NB4 (cell line): ENCODE results near the gene MT1H.

Source experiments
- DNase-seq: peaks from one replicate; pipeline ENCODE4 v3.0.0; 2010; ENCODE audit warnings: low read depth
- H3K4me3 ChIP-seq: one replicate; pipeline ENCODE4 v1.5.1; 2011; ENCODE audit warnings: mild to moderate bottlenecking, low read depth, low read length, moderate library complexity
- MYC ChIP-seq: IDR thresholded peaks from 2 replicates; pipeline ENCODE4 v1.6.1; 2011; ENCODE audit warnings: low read depth, low read length
- POLR2A ChIP-seq: IDR thresholded peaks from 2 replicates; pipeline ENCODE4 v1.6.1; 2011; ENCODE audit warnings: mild to moderate bottlenecking; ENCODE audit not compliant: insufficient read length; ENCODE audit errors: extremely low read depth
- TF ChIP-seq, protein P1 (sequence below): IDR thresholded peaks from 2 replicates; pipeline ENCODE4 v1.6.1; 2011; ENCODE audit warnings: low read depth, low read length
- TF ChIP-seq, protein P2 (sequence below): IDR thresholded peaks from one replicate; pipeline ENCODE4 v1.5.1; 2012; ENCODE audit warnings: low read depth, low read length

The MT1H gene

DNA sequence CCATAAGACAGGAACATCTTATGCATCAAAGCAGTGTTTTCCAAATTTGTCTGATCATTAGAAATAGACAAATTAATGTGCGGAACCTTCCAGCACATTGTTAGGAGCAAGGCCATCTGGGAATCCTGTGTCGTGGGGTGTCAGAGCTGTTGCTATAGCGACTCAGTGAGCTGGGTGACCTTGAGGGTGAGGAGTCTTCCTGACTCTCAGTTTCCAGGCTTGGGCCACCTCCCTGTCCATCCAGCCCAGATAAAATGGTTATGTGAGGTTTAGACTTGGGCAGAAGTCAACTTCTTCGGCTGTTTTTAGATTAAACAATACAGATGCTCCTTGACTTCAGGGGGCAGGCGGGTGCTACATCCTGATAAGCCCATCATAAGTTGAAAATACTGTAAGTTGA, 33.2 kb downstream of the MT1H start:
- TF ChIP-seq, protein P1, sequence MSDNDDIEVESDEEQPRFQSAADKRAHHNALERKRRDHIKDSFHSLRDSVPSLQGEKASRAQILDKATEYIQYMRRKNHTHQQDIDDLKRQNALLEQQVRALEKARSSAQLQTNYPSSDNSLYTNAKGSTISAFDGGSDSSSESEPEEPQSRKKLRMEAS, result no peak
- TF ChIP-seq POLR2A, result no peak
- no peak for TF ChIP-seq MYC
- TF ChIP-seq, protein P2, sequence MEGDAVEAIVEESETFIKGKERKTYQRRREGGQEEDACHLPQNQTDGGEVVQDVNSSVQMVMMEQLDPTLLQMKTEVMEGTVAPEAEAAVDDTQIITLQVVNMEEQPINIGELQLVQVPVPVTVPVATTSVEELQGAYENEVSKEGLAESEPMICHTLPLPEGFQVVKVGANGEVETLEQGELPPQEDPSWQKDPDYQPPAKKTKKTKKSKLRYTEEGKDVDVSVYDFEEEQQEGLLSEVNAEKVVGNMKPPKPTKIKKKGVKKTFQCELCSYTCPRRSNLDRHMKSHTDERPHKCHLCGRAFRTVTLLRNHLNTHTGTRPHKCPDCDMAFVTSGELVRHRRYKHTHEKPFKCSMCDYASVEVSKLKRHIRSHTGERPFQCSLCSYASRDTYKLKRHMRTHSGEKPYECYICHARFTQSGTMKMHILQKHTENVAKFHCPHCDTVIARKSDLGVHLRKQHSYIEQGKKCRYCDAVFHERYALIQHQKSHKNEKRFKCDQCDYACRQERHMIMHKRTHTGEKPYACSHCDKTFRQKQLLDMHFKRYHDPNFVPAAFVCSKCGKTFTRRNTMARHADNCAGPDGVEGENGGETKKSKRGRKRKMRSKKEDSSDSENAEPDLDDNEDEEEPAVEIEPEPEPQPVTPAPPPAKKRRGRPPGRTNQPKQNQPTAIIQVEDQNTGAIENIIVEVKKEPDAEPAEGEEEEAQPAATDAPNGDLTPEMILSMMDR, result no peak
- DNase-seq, result no peak
- H3K4me3 ChIP-seq, result no peak overlapping the region

DNA sequence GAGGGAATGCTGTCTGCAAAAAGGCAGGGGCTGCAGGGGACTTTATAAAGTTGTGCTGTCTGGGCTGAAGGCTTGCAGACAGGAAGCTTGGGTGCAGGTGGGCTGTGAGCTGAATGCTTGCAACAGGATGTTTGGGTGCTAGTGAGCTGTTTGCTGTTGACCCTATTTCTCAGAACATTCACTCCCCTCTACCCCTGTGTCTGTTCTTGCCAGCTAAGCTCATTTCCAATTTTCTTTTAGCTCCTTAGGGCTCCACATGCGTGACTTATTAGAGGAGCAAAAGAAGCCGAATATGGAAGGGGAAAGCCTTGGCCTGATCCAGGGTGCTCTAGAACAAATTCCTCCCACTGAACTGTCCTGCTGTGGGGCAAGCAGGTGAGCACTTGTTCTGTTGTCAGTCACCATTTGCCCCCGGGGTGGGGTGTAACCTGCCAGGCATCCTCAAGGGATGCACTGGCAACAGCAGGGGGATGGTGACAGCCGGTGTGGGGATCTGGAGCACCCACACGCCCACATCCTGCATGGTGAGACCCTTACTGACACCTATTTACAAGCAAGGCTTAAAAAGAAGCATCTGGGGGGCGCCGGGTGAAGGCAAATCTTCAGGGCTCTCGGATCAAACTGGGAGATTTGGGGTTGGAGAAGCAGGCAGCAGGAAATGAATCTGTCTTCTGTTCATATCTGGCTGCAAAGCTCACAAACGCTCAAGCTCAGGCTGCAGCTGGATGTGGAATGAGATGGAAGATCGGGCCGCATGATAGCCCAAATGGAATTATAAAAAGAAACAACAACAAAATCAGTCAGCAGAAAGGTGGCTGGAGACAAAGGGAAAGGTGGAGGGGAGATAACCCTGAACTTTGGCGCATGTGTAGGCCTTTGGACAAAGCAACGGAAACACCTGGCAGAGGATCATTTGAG, 39.2 kb downstream of the MT1H start:
- H3K4me3 ChIP-seq, result no peak overlapping the region
- DNase-seq, result peak; percentile 26
- TF ChIP-seq, protein P1, result no peak

DNA sequence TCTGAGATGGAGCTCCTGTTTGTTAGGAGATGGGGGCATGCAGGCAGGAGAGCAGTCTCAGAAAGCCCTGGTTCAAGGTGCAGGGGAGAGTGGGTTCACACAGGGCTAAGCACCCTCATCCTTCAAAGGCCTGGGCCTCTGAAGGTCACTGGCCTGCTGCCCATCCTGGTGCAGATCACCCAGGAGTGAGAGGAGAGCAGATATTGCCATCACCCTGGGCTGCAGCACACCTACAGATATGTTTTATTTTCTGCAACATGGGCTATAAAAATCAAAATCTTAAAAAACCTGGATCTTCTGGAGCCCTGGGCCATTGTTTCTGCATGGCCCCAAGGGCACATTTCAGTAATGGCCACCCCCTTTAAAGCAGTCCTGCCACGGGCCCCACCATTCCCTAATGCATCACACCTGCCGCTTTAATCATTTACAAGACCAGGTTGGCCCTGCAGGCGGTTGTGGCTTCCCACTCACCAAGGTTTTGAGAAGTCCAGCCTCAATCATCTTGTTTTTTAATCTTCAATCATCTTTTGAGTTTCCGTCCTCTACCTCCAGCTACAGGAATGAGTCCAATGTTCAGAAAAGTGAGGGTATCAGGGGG, 39.9 kb downstream of the MT1H start:
- TF ChIP-seq, protein P2, result no peak
- no peak for TF ChIP-seq POLR2A
- TF ChIP-seq, protein P1, result no peak
- DNase-seq, result no peak
- no peak overlapping the region for H3K4me3 ChIP-seq

DNA sequence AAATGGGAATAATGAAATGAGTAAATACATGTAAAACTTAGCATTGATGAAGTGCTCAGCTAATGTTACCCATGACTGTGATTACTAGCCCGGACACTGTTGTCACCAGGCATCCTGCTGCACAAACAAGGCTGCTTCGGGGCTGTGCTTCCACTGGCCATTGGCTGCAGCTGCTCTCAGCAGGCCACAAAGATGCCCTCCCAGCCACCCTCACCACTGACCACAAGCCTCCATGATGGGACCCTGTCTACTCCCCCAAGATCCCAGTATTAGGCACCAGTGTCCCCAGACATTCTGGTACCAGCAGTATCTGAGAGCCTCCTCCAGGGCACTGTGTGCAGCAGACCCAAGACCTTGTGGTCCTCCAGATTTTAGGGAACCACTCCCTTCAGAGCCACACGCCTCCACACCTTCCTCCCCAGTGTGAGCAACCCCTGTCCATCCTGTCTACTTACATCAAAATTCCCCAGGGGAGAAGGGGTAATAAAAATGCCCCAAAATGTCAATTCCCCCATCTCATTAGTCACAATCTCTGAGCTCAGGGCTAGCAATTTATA, 40.6 kb downstream of the MT1H start:
- H3K4me3 ChIP-seq, result no peak overlapping the region
- TF ChIP-seq POLR2A (no peak), MYC (no peak)
- TF ChIP-seq, protein P2, result no peak
- TF ChIP-seq, protein P1, result no peak
- peak; percentile 20 for DNase-seq

DNA sequence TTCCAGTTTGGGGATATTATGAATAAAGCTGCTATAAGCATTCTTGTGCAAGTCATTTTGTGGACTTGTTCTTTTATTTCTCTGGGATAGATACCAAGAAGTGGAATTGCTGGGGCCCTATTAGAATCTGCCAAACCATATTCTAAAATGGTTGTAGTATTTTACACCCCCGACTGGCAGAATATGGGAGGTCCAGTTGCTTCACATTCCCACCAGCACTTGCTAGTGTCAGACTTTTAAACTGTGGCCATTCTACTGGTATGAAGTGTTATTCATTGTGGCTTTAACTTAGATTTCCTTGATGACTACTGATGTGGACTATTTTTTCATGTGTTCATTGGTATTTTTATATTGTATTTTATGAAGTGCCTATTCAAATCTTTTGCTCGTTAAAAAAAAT, 42.2 kb downstream of the MT1H start:
- DNase-seq, result no peak
- H3K4me3 ChIP-seq, result no peak overlapping the region
- TF ChIP-seq, protein P2, result no peak
- TF ChIP-seq POLR2A (no peak), MYC (no peak)
- TF ChIP-seq, protein P1, result no peak

DNA sequence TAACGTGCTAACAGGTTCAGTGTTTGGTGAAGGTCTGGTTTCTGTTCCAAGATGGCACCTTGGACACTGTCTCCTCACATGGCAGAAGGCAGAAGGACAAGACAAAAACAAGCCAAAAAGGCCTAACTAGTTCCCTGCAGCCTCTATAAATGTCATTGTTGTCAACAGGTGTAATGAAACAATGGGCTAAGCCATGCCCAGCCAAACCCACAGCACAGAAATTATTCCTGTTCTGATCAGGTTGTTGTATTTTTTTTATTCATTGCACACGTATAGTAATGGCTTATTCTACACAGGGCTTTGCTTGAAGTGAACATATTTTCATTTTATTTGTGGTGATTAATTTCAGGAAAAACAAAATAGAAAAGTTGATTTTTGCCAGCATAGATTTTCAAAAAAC, 44.2 kb downstream of the MT1H start:
- no peak overlapping the region for H3K4me3 ChIP-seq
- TF ChIP-seq, protein P2, result no peak
- TF ChIP-seq MYC (no peak), POLR2A (no peak)
- TF ChIP-seq, protein P1, result no peak
- DNase-seq, result no peak
